Activated CD8-positive, alpha-beta memory T cell treated with anti-CD3 and anti-CD28 coated beads for 36 hours (primary cell): Measurements from ENCODE around the gene BAHCC1. TPM values are rescaled to one million over a fixed set of nuclear protein-coding genes. Genes with fewer than 3 reads are reported as not detected.

Source experiments
- CTCF ChIA-PET: fragments of 350-600 bp; sonication (Branson Sonifier 250); formaldehyde crosslinking; loops from one replicate; lab custom pipeline; 2021; ENCODE audit warnings: antibody characterized with exemption; lab: Charles Lee
- POLR2A ChIA-PET: fragments of 350-600 bp; sonication (Branson Sonifier 250); formaldehyde crosslinking; loops from one replicate; lab custom pipeline; 2021; ENCODE audit warnings: antibody characterized with exemption; lab: Charles Lee
- total RNA-seq, 2 experiments: library from RNA; stranded (reverse); gene quantifications; one replicate each; pipeline ENCODE4 v1.2.3, GENCODE V29; 2021

BAHCC1 gene
- total RNA-seq, 2 experiments from 2014 or later: not detected

DNA sequence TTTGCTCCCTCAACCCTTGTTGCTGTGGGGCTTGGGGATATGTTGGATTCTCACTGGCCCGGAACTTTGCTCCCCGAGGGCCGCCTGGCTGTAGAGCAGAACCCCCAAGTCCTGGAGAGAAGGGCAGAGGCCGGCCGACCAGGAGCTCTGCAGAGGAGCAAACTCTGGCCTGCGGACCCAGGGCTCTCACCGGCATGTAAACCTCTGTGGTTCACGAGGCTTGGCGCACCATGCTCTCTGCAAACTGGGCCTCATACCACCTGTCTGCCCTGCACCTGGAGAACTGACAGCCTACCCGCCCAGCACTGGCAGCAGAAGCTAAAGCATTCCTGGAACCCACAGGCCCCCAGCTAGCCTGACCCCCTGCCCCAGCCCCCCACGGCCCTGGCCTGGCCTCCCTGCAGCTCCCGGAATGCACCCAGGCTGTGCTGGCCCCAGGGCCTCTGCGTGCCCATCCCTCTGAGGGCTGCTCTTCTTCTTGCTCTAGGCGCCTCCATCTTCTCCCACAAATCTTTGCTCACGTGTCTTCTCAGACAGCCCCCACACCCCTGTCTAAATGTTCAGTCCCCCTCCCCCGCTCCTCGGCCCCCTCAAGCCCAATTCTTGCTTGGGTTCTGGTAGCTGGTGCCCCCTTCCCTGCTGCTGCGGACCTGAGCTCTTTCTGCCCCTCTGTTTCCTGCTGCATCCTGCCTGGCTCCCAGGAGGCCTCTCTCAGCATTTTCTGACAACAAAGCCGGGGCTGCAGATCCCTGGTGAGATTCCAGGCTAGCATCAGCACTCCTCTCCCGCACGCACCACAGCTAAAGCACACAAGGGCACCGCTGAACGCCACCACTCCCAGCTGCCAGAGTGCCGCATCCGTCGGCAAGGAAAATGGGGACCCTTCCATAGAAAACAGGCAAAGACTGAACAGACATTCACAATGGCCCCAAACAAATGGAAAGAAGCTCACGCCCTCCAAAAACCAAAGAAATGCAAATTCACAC is 94.0 kb downstream of the BAHCC1 start:
- ChIA-PET CTCF (interaction anchor here (0.6 to 1.0 kb wide), 2 partner anchors 11 to 164 kb away, joined by 3 read pairs; no protein-coding TSS in a partner anchor), POLR2A (interaction anchor here (0.6 to 1.1 kb wide), 5 partner anchors 19 to 250 kb away, joined by 3 to 7 read pairs (median 3); partner anchors contain the start of gene NDUFAF8)

DNA sequence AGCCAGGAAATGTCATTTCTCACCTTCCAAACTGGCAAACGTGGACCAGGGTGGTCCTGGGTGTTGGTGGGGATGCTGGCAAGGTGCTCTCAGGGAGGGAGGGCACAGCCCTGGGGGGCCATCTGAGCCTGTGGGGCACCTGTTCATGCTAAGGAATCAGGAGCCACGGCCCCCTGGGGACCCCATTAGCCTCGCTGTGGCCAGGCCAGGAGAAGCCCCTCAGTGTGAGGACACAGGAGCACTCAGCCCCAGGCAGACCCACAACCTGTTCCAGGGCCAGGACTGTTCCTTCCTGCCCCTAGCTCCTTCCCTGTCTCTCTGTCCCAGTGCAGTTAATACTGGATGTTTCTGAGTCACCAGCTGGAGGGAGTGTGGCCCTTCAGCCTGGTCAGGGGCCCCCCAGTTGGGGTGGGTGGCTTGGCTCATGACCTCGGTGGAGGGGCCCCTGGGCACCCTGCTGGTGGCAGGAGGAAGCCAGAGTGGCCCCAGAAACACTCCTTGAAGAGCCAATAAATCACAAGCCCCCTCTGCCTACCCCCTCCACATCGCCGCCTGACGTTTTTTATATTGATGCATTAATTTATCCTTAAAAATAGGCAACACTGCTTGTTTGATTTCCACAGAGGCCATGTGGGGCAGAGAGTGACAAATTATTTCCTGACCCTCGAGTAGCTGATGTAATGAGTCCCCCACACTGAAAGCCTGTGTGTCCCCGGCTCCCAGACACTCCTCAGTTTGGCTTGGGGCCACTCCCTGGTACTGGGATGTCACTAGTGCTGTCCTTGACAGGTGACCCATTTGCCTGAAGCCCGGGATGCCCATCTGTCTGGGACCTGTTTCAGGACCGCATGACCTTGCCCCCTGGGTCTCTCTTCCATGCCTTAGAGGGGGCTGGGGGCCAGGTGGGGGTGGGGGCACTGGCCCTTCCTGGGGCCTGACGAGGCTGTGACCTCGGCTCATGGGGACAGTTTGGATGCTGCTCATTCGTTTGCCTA is 95.0 kb downstream of the BAHCC1 start:
- CTCF ChIA-PET: interaction anchor here (0.6 to 1.2 kb wide), 3 partner anchors 11 to 165 kb away, joined by 3 read pairs; no protein-coding TSS in a partner anchor
- POLR2A ChIA-PET: interaction anchor here (0.6 to 0.8 kb wide), 2 partner anchors 25 to 197 kb away, joined by 3 to 7 read pairs; no protein-coding TSS in a partner anchor

DNA sequence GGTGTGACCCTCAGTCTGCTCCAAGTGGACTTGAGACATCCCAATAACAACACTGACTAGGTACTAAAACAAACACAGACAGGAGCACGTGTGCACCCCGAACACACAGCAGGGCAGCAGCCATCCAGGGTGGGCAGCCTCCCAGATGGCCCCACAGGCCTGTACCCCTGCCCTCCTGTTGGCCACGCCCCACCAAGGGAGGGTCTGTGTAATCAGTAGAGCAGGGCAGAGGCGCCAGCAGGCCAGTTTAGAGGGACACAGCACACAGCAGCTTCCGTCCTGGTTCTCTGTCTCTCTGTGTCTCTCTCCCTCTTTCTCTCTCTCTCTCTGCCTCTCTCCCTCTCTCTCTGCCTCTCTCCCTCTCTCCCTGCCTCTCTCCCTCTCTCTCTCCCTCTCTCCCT is 95.9 kb downstream of the BAHCC1 start:
- ChIA-PET CTCF (interaction anchor here (1.2 kb wide), 1 partner anchor 10 kb away, joined by 3 read pairs; no protein-coding TSS in a partner anchor), POLR2A (no interaction called here)

DNA sequence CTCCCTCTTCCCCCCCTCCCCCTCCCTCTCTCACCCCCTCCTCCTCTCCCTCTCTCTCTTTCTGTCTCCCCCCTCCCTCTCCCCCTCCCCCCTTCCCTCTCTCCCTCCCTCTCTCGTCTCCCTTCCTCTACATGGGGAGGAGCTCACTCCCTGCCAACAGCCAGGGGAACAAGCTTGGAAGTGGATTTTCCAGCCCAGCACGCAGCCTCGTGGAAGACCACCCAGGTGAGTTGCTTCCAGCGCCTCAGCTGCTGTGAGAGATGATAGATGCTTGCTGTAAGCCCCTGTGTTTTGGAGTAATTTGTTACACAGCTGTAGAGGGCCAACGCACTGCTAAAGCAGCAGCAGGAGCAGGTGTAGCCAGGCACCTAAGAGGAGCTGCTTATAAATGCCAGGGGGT is 96.5 kb downstream of the BAHCC1 start:
- ChIA-PET CTCF (no interaction called here), POLR2A (no interaction called here)

DNA sequence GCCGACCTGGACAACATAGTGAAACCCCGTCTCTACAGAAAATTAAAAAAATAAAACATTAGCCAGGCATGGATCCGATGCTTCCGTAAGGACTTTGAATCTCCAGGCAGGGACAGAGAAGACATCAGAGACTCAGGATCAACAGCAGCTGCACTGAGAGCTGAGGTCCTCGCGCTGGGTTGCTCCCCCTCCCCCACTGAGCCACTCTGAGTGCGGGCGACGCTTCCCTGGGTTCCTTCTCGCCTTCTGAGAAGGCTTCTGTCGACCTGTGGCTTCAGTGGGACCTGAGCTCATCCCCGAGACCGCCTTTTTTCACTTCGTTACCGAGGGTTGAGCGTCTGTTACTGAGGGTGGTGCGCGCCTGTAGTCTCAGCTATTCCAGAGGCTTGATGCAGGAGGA is 96.9 kb downstream of the BAHCC1 start:
- CTCF ChIA-PET: interaction anchor here (0.6 kb wide), 1 partner anchor 75 kb away, joined by 3 read pairs; no protein-coding TSS in a partner anchor
- POLR2A ChIA-PET: no interaction called here

DNA sequence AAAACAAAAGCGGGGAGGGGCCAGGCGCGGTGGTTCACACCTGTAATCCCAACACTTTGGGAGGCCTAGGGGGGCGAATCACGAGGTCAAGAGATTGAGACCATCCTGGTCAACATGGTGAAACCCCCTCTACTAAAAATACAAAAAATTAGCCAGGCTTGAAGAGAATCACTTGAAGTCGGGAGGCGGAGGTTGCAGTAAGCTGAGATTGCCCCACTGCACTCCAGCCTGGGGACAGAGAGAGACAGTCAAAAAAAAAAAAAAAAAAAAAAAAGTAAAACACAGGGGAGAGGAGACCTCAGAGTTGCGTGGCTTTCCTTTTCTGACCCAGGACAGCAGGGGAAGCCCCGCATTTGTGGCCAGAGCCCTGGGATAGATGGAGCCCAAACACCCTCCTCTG is 97.4 kb downstream of the BAHCC1 start:
- POLR2A ChIA-PET: no interaction called here
- CTCF ChIA-PET: interaction anchor here (0.6 kb wide), 1 partner anchor 75 kb away, joined by 3 read pairs; no protein-coding TSS in a partner anchor

DNA sequence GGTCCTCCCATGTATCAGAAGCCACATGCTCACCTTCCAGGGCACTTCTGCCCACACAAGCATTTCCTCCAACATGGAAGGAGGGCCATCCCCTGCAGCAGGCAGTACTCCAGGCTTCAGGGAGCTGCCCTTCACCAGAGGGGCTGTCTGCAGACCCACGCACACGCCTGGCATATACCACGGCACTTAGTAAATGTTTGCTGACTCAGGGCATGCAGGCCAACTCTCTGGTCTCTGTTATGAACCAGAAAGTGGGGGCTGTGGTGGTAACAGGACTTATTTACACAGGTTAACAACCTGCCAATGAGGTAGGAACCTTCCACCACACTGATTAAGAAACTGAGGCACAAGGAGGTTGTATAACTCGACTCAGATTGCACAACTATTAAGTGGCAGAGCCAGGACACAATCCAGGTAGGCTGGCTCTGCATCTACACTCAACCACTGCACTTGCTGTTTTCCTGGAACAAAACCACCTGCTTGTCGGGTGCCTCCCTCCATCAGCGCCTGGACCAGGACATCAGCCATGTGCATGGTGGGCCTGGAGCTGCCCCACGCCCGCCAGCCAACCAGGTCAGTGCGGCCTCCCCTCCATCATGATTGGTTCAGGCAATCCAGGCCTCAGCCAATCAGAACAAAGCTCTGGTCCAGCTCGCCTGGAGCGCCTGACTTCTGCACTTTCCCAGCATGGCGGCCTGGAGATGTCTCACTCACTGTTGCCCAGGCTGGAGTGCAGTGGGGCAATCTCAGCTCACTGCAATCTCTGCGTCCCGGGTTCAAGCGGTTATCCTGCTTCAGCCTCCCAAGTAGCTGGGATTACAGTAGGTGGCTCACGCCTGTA is 98.2 kb downstream of the BAHCC1 start:
- CTCF ChIA-PET: no interaction called here
- POLR2A ChIA-PET: no interaction called here

DNA sequence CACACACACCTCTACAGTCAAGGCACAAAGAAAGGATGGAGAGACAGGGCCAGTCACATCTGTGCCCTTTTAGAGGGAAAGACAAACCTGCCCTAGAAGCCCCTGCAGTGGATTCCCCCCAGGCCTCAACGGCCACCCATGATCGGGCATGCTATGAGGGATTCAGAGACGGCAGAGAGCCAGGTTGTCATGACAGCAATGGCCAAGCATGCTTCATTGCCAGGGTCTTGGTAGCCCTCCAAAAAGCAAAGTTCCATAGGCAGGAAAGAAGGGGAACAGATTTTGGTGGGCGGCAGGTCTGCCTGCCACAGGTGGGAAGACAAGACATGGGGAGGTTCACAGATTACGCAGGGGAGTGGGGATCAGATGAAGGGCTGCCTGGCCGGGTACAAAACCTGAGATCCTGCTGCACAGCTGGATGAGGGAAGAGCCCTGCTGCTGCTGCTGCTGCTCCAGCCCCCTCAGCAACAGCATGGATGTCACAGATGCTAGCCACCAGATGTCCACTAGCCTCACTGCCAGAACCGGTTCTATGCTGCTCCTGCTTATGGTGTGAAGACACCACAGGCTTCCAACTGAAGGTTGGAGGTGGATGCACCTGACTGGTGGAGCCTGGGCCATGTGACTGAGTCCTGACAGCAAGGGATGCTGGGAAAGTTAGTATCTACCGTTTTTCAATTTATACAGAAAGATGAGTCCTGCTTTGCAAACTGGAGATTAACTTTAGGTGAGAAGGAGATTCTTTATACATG is 99.5 kb downstream of the BAHCC1 start:
- ChIA-PET CTCF (no interaction called here), POLR2A (interaction anchor here (0.7 kb wide), 1 partner anchor 85 kb away, joined by 6 read pairs; no protein-coding TSS in a partner anchor)

DNA sequence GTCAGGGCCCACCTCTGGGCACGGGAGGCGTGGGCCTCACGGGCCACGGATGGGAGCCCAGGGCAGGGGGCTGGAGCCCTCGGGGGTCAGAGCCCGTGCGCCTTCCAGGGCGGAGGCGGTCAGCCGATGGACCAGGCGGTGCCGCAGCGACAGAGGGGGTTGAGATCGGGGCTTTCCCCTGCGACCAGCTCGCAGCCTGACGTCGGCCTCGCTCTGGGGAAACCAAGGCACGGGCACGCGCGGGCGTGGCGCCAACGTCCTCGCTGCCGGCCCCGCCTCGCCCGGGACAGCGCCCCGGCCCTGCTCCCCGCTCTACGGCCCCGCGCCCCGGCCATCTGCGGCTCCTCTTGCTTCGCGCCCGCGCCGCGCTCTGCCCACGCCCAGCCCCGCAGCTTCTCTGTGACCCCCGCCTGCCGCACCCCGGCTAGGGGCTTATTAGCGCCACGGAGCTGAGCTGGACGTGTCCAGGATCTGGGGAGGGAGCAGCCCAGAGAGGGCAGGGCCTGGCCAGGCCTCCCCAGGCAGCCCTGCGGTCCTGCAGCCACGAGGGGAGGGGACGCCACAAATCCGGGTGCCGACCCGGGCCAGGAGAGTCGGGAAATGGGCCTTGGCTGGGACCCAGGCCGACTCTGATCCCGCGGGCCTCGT is 103.8 kb downstream of the BAHCC1 start:
- ChIA-PET CTCF (interaction anchor here (1.3 kb wide), 1 partner anchor 15 kb away, joined by 6 read pairs; no protein-coding TSS in a partner anchor), POLR2A (no interaction called here)

DNA sequence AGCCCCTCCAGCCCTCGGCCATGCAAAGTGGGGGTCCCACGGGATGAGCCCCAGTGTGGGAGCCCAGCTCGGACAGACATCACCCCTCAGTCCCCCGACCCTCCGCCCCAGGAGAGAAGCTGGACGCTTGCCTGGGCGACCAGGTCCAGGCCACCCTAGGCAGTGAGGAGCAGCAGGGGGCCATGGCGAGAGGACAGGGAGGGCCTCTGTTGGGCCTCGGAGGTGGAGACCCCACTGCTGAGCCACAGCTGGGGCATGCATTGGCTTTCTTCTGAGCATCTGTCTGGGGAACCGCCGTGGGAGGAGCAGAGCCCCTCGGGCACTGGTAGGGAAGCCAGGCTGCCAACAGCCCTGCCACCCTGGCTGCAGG is 104.3 kb downstream of the BAHCC1 start:
- ChIA-PET CTCF (no interaction called here), POLR2A (interaction anchor here (0.5 kb wide), 1 partner anchor 9 kb away, joined by 3 read pairs; no protein-coding TSS in a partner anchor)

DNA sequence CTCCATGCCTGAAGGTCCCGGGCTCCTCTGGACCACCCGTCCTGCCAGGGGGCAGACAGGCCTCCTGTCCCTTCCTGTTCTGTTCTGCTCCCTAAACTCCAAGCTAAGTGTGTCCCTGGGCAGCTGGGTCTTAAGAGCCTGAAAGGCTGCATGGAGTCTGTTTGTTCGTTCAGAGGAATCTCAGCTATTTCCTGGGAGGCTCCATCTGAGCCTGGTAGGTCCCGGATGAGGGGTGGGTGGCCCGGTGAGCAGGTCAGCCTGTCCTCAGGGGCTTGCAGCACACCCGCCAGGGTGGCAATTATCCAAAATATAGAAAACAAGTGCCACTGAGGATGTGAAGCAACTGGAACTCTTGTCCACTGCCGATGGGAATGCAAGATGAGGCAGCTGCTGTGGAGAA is 104.8 kb downstream of the BAHCC1 start:
- CTCF ChIA-PET: no interaction called here
- POLR2A ChIA-PET: interaction anchor here (0.5 kb wide), 1 partner anchor 8 kb away, joined by 3 read pairs; no protein-coding TSS in a partner anchor

DNA sequence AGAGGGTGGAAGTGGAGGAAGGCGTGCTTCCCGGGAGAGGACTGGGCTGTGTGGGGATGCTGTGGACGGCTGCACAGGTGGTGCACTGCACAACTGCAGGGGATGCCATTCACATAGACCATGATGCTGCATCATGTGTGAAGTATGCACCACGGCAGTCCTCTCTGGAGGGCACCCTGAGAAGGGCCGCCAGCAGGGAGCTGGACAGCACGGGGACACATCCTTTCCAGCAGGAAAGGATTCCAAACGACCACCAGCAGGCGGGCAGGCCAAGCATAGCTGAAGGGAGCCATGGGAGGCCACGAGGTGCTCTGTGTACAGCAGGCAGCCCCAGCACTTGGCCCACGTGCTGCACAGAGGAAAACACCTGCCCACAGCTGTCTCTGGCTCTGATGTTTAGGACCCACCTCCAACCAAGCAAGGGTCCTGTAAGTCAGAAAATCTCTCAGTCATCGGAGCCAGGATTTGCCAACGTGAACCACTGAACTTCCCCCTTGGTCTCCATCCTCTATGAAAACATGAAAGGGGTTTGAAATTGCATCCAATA is 107.3 kb downstream of the BAHCC1 start:
- ChIA-PET POLR2A (no interaction called here), CTCF (interaction anchor here (0.7 to 1.4 kb wide), 2 partner anchors 12 to 276 kb away, joined by 3 read pairs; no protein-coding TSS in a partner anchor)

DNA sequence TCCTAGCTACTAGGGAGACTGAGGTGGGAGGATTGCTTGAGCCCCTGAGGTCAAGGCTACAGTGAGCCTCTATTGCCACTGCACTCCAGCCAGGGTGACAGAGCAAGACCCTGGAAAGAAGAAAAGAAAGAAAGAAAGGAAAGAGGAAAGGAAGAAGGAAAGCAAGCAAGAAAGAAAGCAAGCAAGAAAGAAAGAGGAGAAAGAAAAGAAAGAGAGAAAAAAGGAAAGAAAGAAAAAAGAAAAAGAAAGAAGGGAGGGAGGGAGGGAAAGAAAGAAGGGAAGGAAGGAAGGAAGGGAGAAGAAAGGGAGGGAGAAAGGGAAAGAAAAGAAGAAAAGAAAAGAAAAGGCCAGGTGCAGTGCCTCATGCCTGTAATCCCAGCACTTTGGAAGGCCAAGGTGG is 108.4 kb downstream of the BAHCC1 start:
- POLR2A ChIA-PET: no interaction called here
- CTCF ChIA-PET: no interaction called here

DNA sequence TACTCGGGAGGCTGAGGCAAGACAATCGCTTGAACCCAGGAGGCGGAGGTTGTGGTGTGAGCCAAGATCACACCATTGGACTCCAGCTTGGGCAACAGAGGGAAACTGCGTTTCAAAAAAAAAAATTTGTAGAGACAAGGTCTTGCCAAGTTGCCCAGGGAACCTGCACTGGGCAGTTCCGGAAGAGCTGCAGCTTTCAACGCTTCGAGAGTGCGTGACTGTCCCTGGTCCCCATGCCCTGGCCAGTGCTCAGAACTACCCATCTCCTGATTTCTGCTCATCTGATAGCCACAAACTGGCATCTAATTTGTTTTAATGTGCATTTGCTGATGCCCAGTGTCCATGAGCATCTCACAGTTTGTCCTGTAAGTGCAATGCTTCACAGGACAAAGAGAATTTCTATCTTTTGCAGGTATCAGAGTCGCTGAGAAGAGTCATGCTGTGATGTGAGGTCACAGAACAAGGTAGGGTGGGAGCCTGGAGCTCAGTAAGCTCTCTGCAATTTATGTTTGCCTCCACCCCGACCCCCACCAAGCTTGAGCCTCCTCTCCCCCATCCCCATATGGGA is 113.5 kb downstream of the BAHCC1 start:
- CTCF ChIA-PET: no interaction called here
- POLR2A ChIA-PET: interaction anchor here (0.7 to 2.0 kb wide), 6 partner anchors 9 to 286 kb away, joined by 3 to 8 read pairs (median 3); partner anchors contain the start of gene CEP131

DNA sequence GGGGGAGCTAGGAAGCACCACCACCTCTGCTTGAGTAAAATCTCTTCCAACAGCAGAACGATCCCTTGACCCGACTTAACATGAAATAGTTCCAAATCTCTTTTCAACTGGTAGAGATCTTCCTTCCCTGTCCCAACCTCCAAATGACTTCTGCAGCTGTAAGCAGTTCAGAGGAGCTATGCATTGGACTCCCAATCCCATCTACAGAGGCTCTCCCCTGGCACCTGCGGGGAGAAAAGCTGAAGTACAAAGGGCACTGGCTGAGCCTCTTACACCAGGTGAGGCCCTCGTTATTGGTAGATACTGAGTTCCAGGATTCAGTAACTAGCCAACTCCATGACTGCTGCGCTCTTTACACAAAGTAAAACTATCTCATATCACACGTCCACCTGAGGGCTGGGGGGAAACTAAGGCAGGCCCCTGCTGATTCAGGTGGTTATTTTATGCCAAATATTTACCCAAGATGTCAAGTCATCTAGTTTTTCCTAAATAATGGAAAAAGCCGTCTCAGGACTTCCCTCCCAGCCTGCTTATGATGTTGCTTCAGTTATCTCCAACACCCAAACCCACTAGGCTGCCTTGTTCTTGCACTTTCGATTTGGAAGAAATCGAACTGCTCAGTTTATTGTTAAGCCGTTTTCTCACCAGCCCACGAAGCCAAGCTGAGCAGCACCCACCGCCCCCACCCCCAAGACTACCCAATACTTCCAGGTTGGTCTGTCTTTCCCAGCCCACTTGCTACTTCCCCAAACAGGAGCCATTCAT is 114.1 kb downstream of the BAHCC1 start:
- CTCF ChIA-PET: no interaction called here
- POLR2A ChIA-PET: interaction anchor here (0.8 to 2.0 kb wide), 6 partner anchors 9 to 286 kb away, joined by 3 to 8 read pairs (median 4); partner anchors contain the start of gene CEP131
